ENCODE measurements around the gene ZNF747. TPM values are rescaled to one million over a fixed set of nuclear protein-coding genes. Genes with fewer than 3 reads are reported as not detected.

ZNF747 gene
- total RNA-seq, 3 donors from 2014 or later, result 14.2 to 15.4 (median 15.2) TPM

GRCh38 chr16:30521873-30522641 is 12.6 kb downstream of the ZNF747 start:
- H3K4me3 Mint-ChIP-seq, result no peak overlapping the region
- H3K4me1 Mint-ChIP-seq (ENCODE audit: low read depth), result peaks cover 3% of the 10 kb centered on the region
- DNase-seq (no peak), ATAC-seq (no peak)
- H3K9me3 Mint-ChIP-seq, result no peaks in the 10 kb centered on the region
- H3K36me3 Mint-ChIP-seq (ENCODE audit: insufficient read depth), result peaks cover 24% of the 10 kb centered on the region
- H3K27me3 Mint-ChIP-seq (ENCODE audit: low read depth), result no peaks in the 10 kb centered on the region

GRCh38 chr16:30521476-30521872 is 13.2 kb downstream of the ZNF747 start:
- Mint-ChIP-seq H3K36me3 (ENCODE audit: insufficient read depth) (peaks cover 27% of the 10 kb centered on the region), H3K27me3 (ENCODE audit: low read depth) (no peaks in the 10 kb centered on the region), H3K9me3 (no peaks in the 10 kb centered on the region), H3K4me3 (no peak overlapping the region), H3K4me1 (ENCODE audit: low read depth) (peaks cover 3% of the 10 kb centered on the region)
- DNase-seq (no peak), ATAC-seq (no peak)

- Mint-ChIP-seq H3K4me3 (no peak overlapping the region), H3K36me3 (ENCODE audit: insufficient read depth) (peaks cover 36% of the 10 kb centered on the region), H3K27me3 (ENCODE audit: low read depth) (no peaks in the 10 kb centered on the region), H3K9me3 (no peaks in the 10 kb centered on the region), H3K4me1 (ENCODE audit: low read depth) (no peaks in the 10 kb centered on the region)
- DNase-seq (no peak), ATAC-seq (peak in 1 of 2 donors; percentile 20)
These were observed 15.3 kb downstream of the ZNF747 start for GRCh38 chr16:30519120-30520049.

- Mint-ChIP-seq H3K9me3 (no peaks in the 10 kb centered on the region), H3K27me3 (ENCODE audit: low read depth) (no peaks in the 10 kb centered on the region), H3K4me3 (no peak overlapping the region), H3K36me3 (ENCODE audit: insufficient read depth) (peaks cover 39% of the 10 kb centered on the region), H3K4me1 (ENCODE audit: low read depth) (no peaks in the 10 kb centered on the region)
- DNase-seq (no peak), ATAC-seq (no peak)
These were observed 16.1 kb downstream of the ZNF747 start for GRCh38 chr16:30518552-30518951.

GRCh38 chr16:30515275-30515674 is 19.4 kb downstream of the ZNF747 start:
- no peak for DNase-seq
- H3K4me3 Mint-ChIP-seq, result no peak overlapping the region

DNA sequence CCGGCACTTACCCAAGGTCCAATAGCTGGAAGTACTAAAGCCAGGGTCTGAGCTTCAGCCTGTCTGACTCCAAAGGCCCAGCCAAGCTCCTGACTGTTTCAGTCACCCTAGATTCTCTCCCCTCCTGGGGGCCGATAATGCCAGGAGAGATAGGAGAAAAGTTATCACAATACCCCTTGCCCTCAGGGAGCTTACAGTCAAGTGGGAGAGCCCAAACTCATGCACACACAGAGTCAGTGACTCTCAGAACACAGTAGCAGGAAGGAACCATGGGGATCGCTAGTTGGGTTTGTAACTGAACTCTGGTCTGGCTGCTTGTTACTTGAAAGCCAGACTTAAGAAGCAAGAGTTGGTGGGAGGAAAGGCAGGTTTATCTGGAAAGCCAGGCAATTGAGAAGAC is 23.1 kb downstream of the ZNF747 start:
- no peak for ATAC-seq
- H3K27me3 Mint-ChIP-seq (ENCODE audit: low read depth), result no peaks in the 10 kb centered on the region
- no peaks in the 10 kb centered on the region for H3K9me3 Mint-ChIP-seq
- no peak overlapping the region for H3K4me3 Mint-ChIP-seq
- H3K4me1 Mint-ChIP-seq (ENCODE audit: low read depth), result peaks cover 1% of the 10 kb centered on the region
- H3K36me3 Mint-ChIP-seq (ENCODE audit: insufficient read depth), result peaks cover 45% of the 10 kb centered on the region
- no peak for DNase-seq

More at GRCh38 chr16:30515275-30515674, 19.4 kb downstream of the ZNF747 start:
- Mint-ChIP-seq H3K9me3 (no peaks in the 10 kb centered on the region), H3K27me3 (ENCODE audit: low read depth) (no peaks in the 10 kb centered on the region), H3K36me3 (ENCODE audit: insufficient read depth) (peaks cover 56% of the 10 kb centered on the region), H3K4me1 (ENCODE audit: low read depth) (no peaks in the 10 kb centered on the region)
- no peak for ATAC-seq

DNA sequence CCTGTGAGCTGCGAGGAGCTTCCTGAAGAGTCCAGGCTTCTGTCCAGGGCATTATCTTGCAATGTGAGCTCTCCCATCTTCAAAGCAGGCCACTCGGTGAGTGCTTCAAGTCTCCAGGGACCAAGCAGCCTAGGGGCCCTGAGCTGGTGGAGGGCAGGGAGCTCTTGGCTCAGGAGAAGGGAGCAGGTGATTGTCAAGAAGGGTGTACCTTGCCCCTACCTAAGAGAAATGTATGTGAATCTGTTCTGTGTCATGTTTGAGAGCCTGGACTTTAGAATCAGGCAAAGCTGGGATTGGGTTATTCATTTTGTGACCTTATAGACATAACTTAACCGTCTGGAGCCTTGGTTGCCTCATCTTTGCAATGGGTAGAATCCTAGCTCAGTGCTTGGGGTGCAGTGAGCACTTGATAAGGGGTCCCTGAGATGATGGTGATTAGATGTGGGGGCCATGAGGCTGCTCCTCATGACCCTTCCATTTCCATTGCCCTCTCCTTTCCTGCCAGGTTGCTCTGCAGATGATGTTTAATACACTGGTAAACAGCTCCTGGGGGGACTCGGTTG is 24.2 kb downstream of the ZNF747 start:
- no peak for ATAC-seq
- no peaks in the 10 kb centered on the region for H3K9me3 Mint-ChIP-seq
- peaks cover 1% of the 10 kb centered on the region for H3K4me1 Mint-ChIP-seq (ENCODE audit: low read depth)
- H3K36me3 Mint-ChIP-seq (ENCODE audit: insufficient read depth), result peaks cover 41% of the 10 kb centered on the region
- no peaks in the 10 kb centered on the region for H3K27me3 Mint-ChIP-seq (ENCODE audit: low read depth)
- no peak for DNase-seq
- no peak overlapping the region for H3K4me3 Mint-ChIP-seq

DNA sequence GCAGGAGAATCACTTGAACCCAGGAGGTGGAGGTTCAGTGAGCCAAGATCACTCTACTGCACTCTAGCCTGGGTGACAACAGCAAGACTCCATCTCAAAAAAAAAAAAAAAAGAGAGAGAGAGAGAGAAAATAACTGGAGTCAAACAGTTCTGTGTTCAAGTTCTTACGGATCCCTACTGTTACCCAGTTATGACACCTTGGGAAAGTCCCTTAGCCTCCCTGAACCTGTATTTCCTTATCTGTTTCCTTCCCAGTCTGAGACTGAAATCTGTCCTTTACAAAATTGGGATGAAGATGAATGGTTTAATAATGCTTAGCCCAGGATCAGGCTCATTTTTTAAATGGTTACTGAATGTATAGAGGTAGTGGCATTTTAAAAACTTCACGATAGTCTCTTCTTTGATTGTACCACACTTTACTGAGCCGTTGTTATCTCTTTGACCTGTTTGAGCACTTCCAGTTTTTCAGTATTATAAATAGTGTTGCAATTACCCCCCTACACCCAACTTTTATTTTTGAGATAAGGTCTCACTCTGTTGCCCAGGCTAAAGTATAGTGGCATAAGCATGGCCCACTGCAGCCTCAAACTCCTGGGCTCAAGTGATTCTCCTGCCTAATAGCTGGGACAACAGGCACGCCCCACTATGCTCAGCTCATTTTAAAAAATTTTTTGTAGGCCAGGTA is 25.4 kb downstream of the ZNF747 start:
- DNase-seq (no peak), ATAC-seq (no peak)
- Mint-ChIP-seq H3K9me3 (no peaks in the 10 kb centered on the region), H3K4me3 (no peak overlapping the region), H3K4me1 (ENCODE audit: low read depth) (peaks cover 1% of the 10 kb centered on the region), H3K36me3 (ENCODE audit: insufficient read depth) (peaks cover 40% of the 10 kb centered on the region), H3K27me3 (ENCODE audit: low read depth) (no peaks in the 10 kb centered on the region)

DNA sequence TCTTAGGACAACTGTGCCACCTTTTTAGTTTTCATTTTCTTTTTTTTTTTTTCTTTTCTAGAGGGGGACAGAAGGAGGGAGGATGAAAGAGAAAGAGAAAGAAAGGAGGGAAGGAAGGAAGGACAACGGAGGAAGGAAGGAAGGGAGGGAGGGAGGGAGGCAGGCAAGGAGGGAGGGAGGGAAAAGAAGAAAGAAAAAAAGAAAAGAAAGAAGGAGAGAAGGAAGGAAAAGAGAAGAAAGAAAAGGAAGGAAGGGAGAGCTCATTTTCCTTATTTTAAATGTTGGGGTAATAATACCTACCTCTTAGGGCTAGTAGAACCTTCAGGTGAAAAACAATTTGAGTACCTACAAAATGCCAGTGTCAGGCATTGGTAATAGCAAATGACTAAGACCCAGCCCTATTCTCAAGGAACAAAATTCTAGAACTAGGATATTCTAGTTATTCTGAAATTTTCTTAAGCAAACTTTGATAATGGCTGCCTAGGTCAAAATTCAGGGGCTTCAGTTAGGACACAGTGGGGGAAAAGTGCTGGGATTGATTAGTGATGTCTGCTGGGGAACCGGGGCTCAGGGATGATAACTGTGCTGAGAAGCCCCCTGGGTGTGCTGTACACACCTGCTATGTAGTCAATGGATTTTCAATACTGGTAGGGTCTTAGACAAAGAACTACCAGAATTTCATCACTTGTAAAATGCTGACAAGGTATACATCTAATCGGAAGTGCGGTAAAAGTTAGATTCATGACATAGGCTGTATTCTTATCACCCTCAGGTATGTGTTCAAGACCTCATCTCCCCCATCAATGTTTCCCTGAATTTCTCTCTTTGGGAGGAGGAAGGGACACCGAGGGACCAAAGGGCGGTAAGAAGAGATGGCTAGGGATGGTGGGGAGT is 31.0 kb downstream of the ZNF747 start:
- ATAC-seq, result no peak
- H3K36me3 Mint-ChIP-seq (ENCODE audit: insufficient read depth), result peaks cover 21% of the 10 kb centered on the region
- no peaks in the 10 kb centered on the region for H3K27me3 Mint-ChIP-seq (ENCODE audit: low read depth)
- H3K4me3 Mint-ChIP-seq, result no peak overlapping the region
- no peaks in the 10 kb centered on the region for H3K9me3 Mint-ChIP-seq
- no peak for DNase-seq
- H3K4me1 Mint-ChIP-seq (ENCODE audit: low read depth), result peaks cover 7% of the 10 kb centered on the region

- H3K27me3 Mint-ChIP-seq (ENCODE audit: low read depth), result no peaks in the 10 kb centered on the region
- no peaks in the 10 kb centered on the region for H3K9me3 Mint-ChIP-seq
- DNase-seq, result no peak
- H3K36me3 Mint-ChIP-seq (ENCODE audit: insufficient read depth), result peaks cover 20% of the 10 kb centered on the region
- peaks cover 7% of the 10 kb centered on the region for H3K4me1 Mint-ChIP-seq (ENCODE audit: low read depth)
- no peak for ATAC-seq
- H3K4me3 Mint-ChIP-seq, result no peak overlapping the region
These were observed 35.4 kb downstream of the ZNF747 start for GRCh38 chr16:30499284-30499683.

DNA sequence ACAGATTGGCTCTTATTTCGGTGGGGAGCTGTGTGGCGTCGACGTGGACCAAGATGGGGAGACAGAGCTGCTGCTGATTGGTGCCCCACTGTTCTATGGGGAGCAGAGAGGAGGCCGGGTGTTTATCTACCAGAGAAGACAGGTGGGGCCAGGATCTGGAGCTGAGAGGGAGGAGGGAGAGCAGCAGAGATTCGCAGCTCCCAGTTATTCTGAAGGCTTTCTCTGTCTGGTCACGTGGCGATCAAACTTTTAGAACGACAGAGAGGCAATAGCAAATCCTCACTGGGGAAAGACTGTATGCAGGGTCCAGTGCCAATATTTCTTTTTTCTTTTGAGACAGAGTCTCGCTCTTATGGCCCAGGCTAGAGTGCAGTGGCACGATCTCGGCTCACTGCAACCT is 39.9 kb downstream of the ZNF747 start:
- Mint-ChIP-seq H3K27me3 (ENCODE audit: low read depth) (no peaks in the 10 kb centered on the region), H3K4me3 (no peak overlapping the region), H3K4me1 (ENCODE audit: low read depth) (peaks cover 17% of the 10 kb centered on the region), H3K36me3 (ENCODE audit: insufficient read depth) (peaks cover 28% of the 10 kb centered on the region), H3K9me3 (no peaks in the 10 kb centered on the region)
- ATAC-seq (no peak), DNase-seq (no peak)

- peaks cover 17% of the 10 kb centered on the region for H3K4me1 Mint-ChIP-seq (ENCODE audit: low read depth)
- peaks cover 27% of the 10 kb centered on the region for H3K36me3 Mint-ChIP-seq (ENCODE audit: insufficient read depth)
- no peak for ATAC-seq
- H3K4me3 Mint-ChIP-seq, result no peak overlapping the region
- H3K27me3 Mint-ChIP-seq (ENCODE audit: low read depth), result no peaks in the 10 kb centered on the region
- DNase-seq, result no peak
- H3K9me3 Mint-ChIP-seq, result no peaks in the 10 kb centered on the region
These were observed 40.6 kb downstream of the ZNF747 start for GRCh38 chr16:30493941-30494488.

DNA sequence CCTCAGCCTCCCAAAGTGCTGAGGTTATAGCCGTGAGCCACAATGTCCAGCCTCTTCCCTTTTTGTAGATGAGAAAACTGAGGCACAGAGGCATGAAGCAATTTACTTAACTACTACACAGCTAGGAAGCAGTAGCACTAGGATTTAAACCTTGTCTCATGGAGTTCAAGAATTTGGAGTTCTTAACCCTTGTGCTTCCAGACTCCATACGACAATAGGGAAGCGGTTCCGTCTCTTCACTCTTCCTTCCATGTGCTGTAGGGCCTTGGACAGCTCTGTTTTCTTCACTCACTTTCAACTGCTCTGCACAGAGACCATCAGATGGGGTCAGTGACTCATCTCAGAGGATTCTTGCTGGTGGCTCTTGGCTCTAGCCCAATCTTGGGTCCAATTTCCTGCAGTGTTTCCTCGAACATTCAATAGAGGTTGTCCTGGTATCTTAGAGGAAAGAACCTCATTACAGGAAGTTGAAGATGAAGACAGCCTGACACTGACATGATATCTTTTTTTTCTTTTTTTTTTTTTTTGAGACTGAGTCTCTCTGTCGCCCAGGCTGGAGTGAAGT is 42.8 kb downstream of the ZNF747 start:
- peak; percentile 61 to 67 for ATAC-seq
- Mint-ChIP-seq H3K4me3 (no peak overlapping the region), H3K4me1 (ENCODE audit: low read depth) (peaks cover 26% of the 10 kb centered on the region), H3K9me3 (no peaks in the 10 kb centered on the region), H3K27me3 (ENCODE audit: low read depth) (no peaks in the 10 kb centered on the region), H3K36me3 (ENCODE audit: insufficient read depth) (peaks cover 36% of the 10 kb centered on the region)
- no peak for DNase-seq
